HepG2 (cell line): ENCODE results near the gene SAMD10. TPM values are rescaled to one million over a fixed set of nuclear protein-coding genes. Genes with fewer than 3 reads are reported as not detected.

Source experiments
- ATAC-seq: fragments of 200-7000 bp; cut with Tn5 transposase; 3 replicates; pipeline ENCODE4 v1.9.1; 2020; ENCODE audit warnings: mild to moderate bottlenecking, moderate library complexity
- BruUV-seq: library from RNA; stranded (reverse); fragments of 400-500 nt; replicated peaks from 2 replicates; lab custom pipeline; 2021; lab: Mats Ljungman, UMichigan
- CTCF ChIA-PET: fragments of 300-600 bp; formaldehyde crosslinking; extraction: SDS; loops from one replicate; lab custom pipeline; 2021; ENCODE audit warnings: low total read pairs, inconsistent platforms, low intra/inter-chr PET ratio; lab: Yijun Ruan, JAX
- POLR2A ChIA-PET: fragments of 350-600 bp; sonication (Branson Sonifier 250); formaldehyde crosslinking; loops from one replicate; lab custom pipeline; 2020; ENCODE audit warnings: antibody characterized with exemption, inconsistent platforms; lab: Yijun Ruan, JAX
- DNase-seq: peaks from one replicate; pipeline ENCODE4 v3.0.0-alpha.2; 2015; ENCODE audit warnings: low spot score
- FAIRE-seq: peaks from 3 replicates; lab custom pipeline; 2011; peaks lifted over from hg19 to GRCh38; lab: Jason Lieb, UNC
- H2AFZ ChIP-seq: one replicate; pipeline ENCODE4 v1.6.1; 2011; ENCODE audit warnings: low read length, inconsistent platforms
- H3K27ac ChIP-seq: fragments of 300-600 bp; 3 replicates; pipeline ENCODE4 v1.8.0; 2011; ENCODE audit warnings: mixed run types, mild to moderate bottlenecking, mixed read lengths, low read length, inconsistent platforms; ENCODE audit not compliant: insufficient read depth; ENCODE audit errors: extremely low read length
- H3K27me3 ChIP-seq, 2 experiments: fragments of 200-600 bp in 1 of 2; 2 replicates in 1 of 2; 3 replicates in 1 of 2; pipeline versions ENCODE4 v1.6.0 to v1.8.0; 2011; ENCODE audit warnings: low read length in 2 of 2, mild to moderate bottlenecking in 2 of 2, moderate library complexity in 2 of 2, inconsistent platforms in 1 of 2; ENCODE audit not compliant: insufficient read depth in 2 of 2, control insufficient read depth in 1 of 2
- H3K36me3 ChIP-seq, 2 experiments: fragments of 200-600 bp in 1 of 2; replicated peaks in 1 of 2; 2 replicates in 1 of 2; 3 replicates in 1 of 2; pipeline versions ENCODE4 v1.5.1 to v1.8.0; 2011; ENCODE audit warnings: low read length in 2 of 2, inconsistent platforms in 1 of 2; ENCODE audit not compliant: insufficient read depth in 2 of 2, control insufficient read depth in 1 of 2
- H3K4me1 ChIP-seq: 2 replicates; pipeline ENCODE4 v1.5.1; 2012; ENCODE audit warnings: low read length, inconsistent platforms; ENCODE audit not compliant: insufficient read depth
- H3K4me2 ChIP-seq: 2 replicates; pipeline ENCODE4 v1.6.0; 2011; ENCODE audit warnings: low read depth, low read length, inconsistent platforms
- H3K4me3 ChIP-seq, 3 experiments: fragments of 200-600 bp in 1 of 3; sonication (generic), shearing (Covaris generic) in 1 of 3; replicated peaks in 1 of 3; 2 replicates each; pipeline ENCODE4 v1.5.1; 2011 to 2016; ENCODE audit warnings: low read length in 3 of 3, inconsistent platforms in 2 of 3, low read depth in 2 of 3, mild to moderate bottlenecking in 2 of 3, control low read depth in 1 of 3, mixed read lengths in 1 of 3; ENCODE audit not compliant: insufficient read depth in 1 of 3
- H3K79me2 ChIP-seq: one replicate; pipeline ENCODE4 v1.6.1; 2011; ENCODE audit warnings: low read length, inconsistent platforms; ENCODE audit not compliant: insufficient read depth
- H3K9ac ChIP-seq: 2 replicates; pipeline ENCODE4 v1.6.0; 2011; ENCODE audit warnings: mild to moderate bottlenecking, low read depth, low read length, inconsistent platforms; ENCODE audit not compliant: insufficient read depth
- H3K9me3 ChIP-seq: 2 replicates; pipeline ENCODE4 v1.5.1; 2012; ENCODE audit warnings: mild to moderate bottlenecking, low read length
- H4K20me1 ChIP-seq: 2 replicates; pipeline ENCODE4 v1.6.0; 2011; ENCODE audit warnings: inconsistent platforms, mild to moderate bottlenecking, low read length, moderate library complexity; ENCODE audit not compliant: insufficient read depth
- FOXO4 ChIP-seq: sonication (generic); formaldehyde crosslinking; conservative IDR thresholded peaks from 2 replicates; pipeline ENCODE4 v1.8.1; 2023; ENCODE audit warnings: missing genetic modification reagents
- KAT8 ChIP-seq: IDR thresholded peaks from 2 replicates; pipeline ENCODE4 v1.6.1; 2016; ENCODE audit warnings: missing genetic modification reagents, missing compliant biosample characterization
- PAWR ChIP-seq: sonication (generic); formaldehyde crosslinking; IDR thresholded peaks from 2 replicates; pipeline ENCODE4 v1.4.0; 2020; ENCODE audit warnings: missing genetic modification reagents, mild to moderate bottlenecking, borderline replicate concordance
- RXRA ChIP-seq: sonication (generic); formaldehyde crosslinking; IDR thresholded peaks from 2 replicates; pipeline ENCODE4 v1.5.1; 2020; ENCODE audit warnings: missing genetic modification reagents
- ZBTB8A ChIP-seq: sonication (generic); formaldehyde crosslinking; IDR thresholded peaks from 2 replicates; pipeline ENCODE4 v1.4.0; 2020; ENCODE audit warnings: mild to moderate bottlenecking, low read depth, missing genetic modification reagents, borderline replicate concordance
- ZNF205 ChIP-seq: IDR thresholded peaks from 2 replicates; pipeline ENCODE4 v1.6.1; 2018; ENCODE audit warnings: missing biosample characterization, missing genetic modification reagents
- ZNF264 ChIP-seq: sonication (generic); formaldehyde crosslinking; IDR thresholded peaks from 2 replicates; pipeline ENCODE4 v1.4.0; 2020; ENCODE audit warnings: missing genetic modification reagents
- ZNF550 ChIP-seq: sonication (generic); formaldehyde crosslinking; IDR thresholded peaks from 2 replicates; pipeline ENCODE4 v1.4.0; 2020; ENCODE audit warnings: mild to moderate bottlenecking, missing genetic modification reagents, borderline replicate concordance
- ZNF768 ChIP-seq: sonication (generic); formaldehyde crosslinking; IDR thresholded peaks from 2 replicates; pipeline ENCODE4 v1.4.0; 2020; ENCODE audit warnings: missing genetic modification reagents
- ZNF773 ChIP-seq: sonication (generic); formaldehyde crosslinking; IDR thresholded peaks from 2 replicates; pipeline ENCODE4 v1.4.0; 2020; ENCODE audit warnings: missing genetic modification reagents, borderline replicate concordance
- WGBS: methylation state at CpG from one replicate; pipeline ENCODE4 v1.1.6; 2017; ENCODE audit warnings: low lambda C conversion rate; 5-methylcytosine and 5-hydroxymethylcytosine counted together
- in situ Hi-C: cut with HindIII; loops from 2 replicates; pipeline ENCODE4 v1.10.0; 2017; ENCODE audit warnings: low pct_unique_long_range_greater_than_20kb; ENCODE audit not compliant: extremely low pct_ligation_motif_present
- intact Hi-C: fragments of 100-400 bp; cut with micrococcal nuclease; formaldehyde crosslinking; loops from one replicate; pipeline ENCODE4 v1.10.0; 2022; ENCODE audit not compliant: unreplicated experiment
- polyA plus RNA-seq, 8 experiments: library from polyadenylated mRNA; depleted of rRNA in 3 of 8; stranded (reverse) in 7 of 8; unstranded in 1 of 8; fragments of >200 nt; fragmentation: Illumina TruSeq in 4 of 8; extraction: Trizol in 4 of 8; gene quantifications; 2 replicates each; pipeline versions ENCODE4 v1.2.1 to v1.2.3, GENCODE V29; 2011 to 2016; ENCODE audit warnings: low read depth in 4 of 8, missing spikeins in 1 of 8, mixed read lengths in 1 of 8; ENCODE audit not compliant: insufficient read depth in 1 of 8
- total RNA-seq, 5 experiments: library from RNA; depleted of rRNA; stranded (reverse); fragments of >200 nt; fragmentation: Illumina TruSeq; extraction: Trizol; gene quantifications; 2 replicates each; pipeline ENCODE4 v1.2.3, GENCODE V29; 2016; ENCODE audit warnings: low read depth in 1 of 5

SAMD10 gene
- total and polyA plus RNA-seq, 2 of the 13 experiments (the other 11 are each of a cell fraction or from before 2014, with no cell fraction given) = 6.1 to 11.0 TPM

DNA sequence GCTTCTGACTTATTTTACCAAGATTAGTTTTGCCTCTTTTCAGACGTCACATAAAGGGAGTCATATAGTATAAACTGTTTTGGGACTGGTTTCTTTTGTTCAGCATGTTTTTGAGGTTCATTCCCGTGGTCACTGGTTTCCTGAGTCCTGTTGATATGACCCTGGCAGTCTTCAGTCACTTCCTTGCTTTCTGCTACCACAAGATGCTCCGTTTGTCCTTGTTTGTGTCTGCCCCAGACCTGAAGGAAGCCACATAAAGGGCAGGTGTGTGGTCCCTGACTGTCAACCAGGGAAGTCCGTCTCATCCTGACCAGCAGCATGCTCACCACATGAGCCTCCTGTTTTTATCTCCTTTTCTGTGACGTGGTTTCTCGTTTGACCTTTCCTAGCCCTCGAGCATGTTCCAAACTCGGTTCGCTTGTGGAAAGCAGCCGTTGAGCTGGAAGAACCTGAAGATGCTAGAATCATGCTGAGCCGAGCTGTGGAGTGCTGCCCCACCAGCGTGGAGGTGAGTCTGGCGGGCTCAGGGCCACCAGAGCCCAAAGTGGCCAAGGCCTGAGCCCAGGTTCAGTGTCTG, 30.5 kb upstream of the SAMD10 start:
- TF ChIP-seq ZNF773 (CRISPR knock-in tag) (no peak), PAWR (CRISPR knock-in tag) (no peak), RXRA (CRISPR knock-in tag) (0 out of 2 replicates have a peak, but pooled peaks have one; percentile 22), ZNF768 (CRISPR knock-in tag) (peak; percentile 47; the same call in 1 of the 2 replicates), ZBTB8A (CRISPR knock-in tag) (no peak), ZNF205 (CRISPR knock-in tag) (no peak), ZNF264 (CRISPR knock-in tag) (no peak), KAT8 (CRISPR knock-in tag) (no peak), ZNF550 (CRISPR knock-in tag) (no peak), FOXO4 (CRISPR knock-in tag) (no peak)
- Histone ChIP-seq H3K79me2 (peaks cover 11% of the 10 kb centered on the region), H3K4me2 (no peak overlapping the region), H3K9me3 (no peaks in the 10 kb centered on the region), H2AFZ (no peak overlapping the region), H3K4me1 (no peaks in the 10 kb centered on the region), H3K27ac (no peak overlapping the region), H3K27me3 (no peaks in the 10 kb centered on the region), H3K36me3 (peaks cover 52 to 84% of the 10 kb centered on the region in 2 experiments), H3K9ac (no peak overlapping the region), H4K20me1 (no peaks in the 10 kb centered on the region), H3K4me3 (no peak overlapping the region)
- FAIRE-seq (no peak), ATAC-seq (no peak), DNase-seq (no peak)
- ChIA-PET CTCF (no interaction called here), POLR2A (no interaction called here)
- intact Hi-C loops (no loop called here), in situ Hi-C loops (no loop called here)
- 96% methylated on average over 13 of the region's 13 CpGs for WGBS
- no TSS peak for BruUV-seq
